OCI-LY1 (cell line): ENCODE results near the gene CSRNP2.

Experiments
- CTCF ChIP-seq: fragments of 200-600 bp; sonication (generic), shearing (Covaris generic); IDR thresholded peaks from 2 replicates; pipeline ENCODE4 v1.5.1; 2017; ENCODE audit warnings: mild to moderate bottlenecking, antibody characterized with exemption, low read length, moderate library complexity, mixed read lengths
- EZH2 ChIP-seq: fragments of 200-600 bp; sonication (generic), shearing (Covaris generic); IDR thresholded peaks from 2 replicates; pipeline ENCODE4 v1.8.0; 2017; ENCODE audit warnings: borderline replicate concordance, mixed run types, mild to moderate bottlenecking, antibody characterized with exemption, low read length, moderate library complexity, mixed read lengths

- no peak for TF ChIP-seq CTCF
- TF ChIP-seq EZH2 = no peak
Measured at GRCh38 chr12:51067771-51068170, 15.6 kb downstream of the CSRNP2 start.
